Measurements from ENCODE around the gene DNAH14.

DNAH14 gene

DNA sequence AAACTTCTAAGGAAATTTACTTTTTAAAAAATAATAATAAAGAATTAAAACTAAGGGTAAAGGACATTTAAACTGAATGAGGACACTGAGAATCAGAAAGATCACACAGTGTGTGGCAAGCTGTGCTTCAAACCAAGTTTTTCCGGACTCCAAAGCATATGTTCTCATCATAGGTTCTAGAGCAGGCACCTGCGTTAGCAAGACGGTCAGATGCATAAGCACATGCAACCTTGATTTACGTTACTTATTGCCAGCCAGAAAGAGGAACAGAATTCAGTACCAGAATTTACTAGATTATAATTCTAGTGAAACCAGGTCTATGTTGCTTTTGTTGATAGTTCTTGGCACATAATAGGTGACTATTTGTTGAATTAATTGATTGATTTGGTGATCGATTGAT is 504.6 kb downstream of the DNAH14 start:
- DNase-seq (ENCODE audit: insufficient read length, low spot score) (no peak), FAIRE-seq (no peak)
- TF ChIP-seq POLR2AphosphoS5 (IDR thresholded peaks at IDR 0.05; ENCODE audit: low read depth, low read length) (no peak), TAF1 (IDR thresholded peaks at IDR 0.05; ENCODE audit: low read depth, low read length) (no peak), POLR2A (IDR thresholded peaks at IDR 0.05; ENCODE audit: low read depth, low read length) (no peak), POU2F2 (IDR thresholded peaks at IDR 0.05; ENCODE audit: low read depth, low read length) (no peak), SPI1 (IDR thresholded peaks at IDR 0.05; ENCODE audit: low read depth, low read length) (no peak), PAX5 (IDR thresholded peaks at IDR 0.05; ENCODE audit: insufficient read depth, low read length, severe bottlenecking) (no peak)

DNA sequence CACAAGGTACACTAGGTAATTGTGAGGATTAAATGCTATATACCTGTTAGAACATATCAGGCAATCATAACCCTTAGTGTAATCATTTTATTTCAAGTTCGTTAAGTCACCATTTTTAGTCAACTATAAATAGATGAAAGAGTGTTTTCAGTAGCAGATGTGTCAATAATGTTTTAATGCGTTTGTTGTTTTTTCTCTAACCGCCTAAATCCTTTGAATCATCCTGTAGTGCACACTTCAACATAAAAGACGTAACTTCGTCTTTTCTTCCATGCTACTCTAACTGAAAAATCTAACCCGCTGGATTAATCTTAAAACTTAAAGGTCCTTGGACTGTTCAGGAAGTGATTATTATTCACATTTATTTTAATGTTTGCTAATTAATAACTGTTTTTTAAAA is 505.6 kb downstream of the DNAH14 start:
- DNase-seq (ENCODE audit: insufficient read length, low spot score) (no peak), FAIRE-seq (no peak)
- TF ChIP-seq SPI1 (IDR thresholded peaks at IDR 0.05; ENCODE audit: low read depth, low read length) (no peak), PAX5 (IDR thresholded peaks at IDR 0.05; ENCODE audit: insufficient read depth, low read length, severe bottlenecking) (no peak), POU2F2 (IDR thresholded peaks at IDR 0.05; ENCODE audit: low read depth, low read length) (no peak), TAF1 (IDR thresholded peaks at IDR 0.05; ENCODE audit: low read depth, low read length) (no peak)

DNA sequence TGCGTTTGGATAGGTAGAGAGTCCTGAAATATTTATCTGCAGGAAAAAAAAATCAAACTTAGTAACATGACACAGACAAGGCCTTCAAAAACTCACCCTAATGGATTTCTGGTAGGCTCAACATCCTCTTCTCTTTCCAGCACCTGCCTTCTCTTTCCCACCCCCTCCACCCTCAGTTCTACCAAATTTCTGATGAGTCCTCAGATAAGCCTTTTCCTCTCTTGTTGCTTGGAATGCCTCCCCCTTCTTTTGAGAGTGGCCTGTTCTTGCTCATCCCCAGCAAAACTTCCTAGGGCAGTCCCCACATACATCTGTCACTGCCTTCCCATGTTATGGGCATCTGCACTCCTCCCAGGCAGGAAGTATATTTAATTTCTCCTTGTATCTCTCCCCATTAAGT is 506.0 kb downstream of the DNAH14 start:
- FAIRE-seq (peak; percentile 75), DNase-seq (ENCODE audit: insufficient read length, low spot score) (no peak)
- no peak for TF ChIP-seq POLR2AphosphoS5 (IDR thresholded peaks at IDR 0.05; ENCODE audit: low read depth, low read length)
- TF ChIP-seq TAF1 (IDR thresholded peaks at IDR 0.05; ENCODE audit: low read depth, low read length): no peak
- no peak for TF ChIP-seq POLR2A (IDR thresholded peaks at IDR 0.05; ENCODE audit: low read depth, low read length)
- TF ChIP-seq SPI1 (IDR thresholded peaks at IDR 0.05; ENCODE audit: low read depth, low read length): no peak
- TF ChIP-seq PAX5 (IDR thresholded peaks at IDR 0.05; ENCODE audit: insufficient read depth, low read length, severe bottlenecking): no peak
- no peak for TF ChIP-seq POU2F2 (IDR thresholded peaks at IDR 0.05; ENCODE audit: low read depth, low read length)

DNA sequence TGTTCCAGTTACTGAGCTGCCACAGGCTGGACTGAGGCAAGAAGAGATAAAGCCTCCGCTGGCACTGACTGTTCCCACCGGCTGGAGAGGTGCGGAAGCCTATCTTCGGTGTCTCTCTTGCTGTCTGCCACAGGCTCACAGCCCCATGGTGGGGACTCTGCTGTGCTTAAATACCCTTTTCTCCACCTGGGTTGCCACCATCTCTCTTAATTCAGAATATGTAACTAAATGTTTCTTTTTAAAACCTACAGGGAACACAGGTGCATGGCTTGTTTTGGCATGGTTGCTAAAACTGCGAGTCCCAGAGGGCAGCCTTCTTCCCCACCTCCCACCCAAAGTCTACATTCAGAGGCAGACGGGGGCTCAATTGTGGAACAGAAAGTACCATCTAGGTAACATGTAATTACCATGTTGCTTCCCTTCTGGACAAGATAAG is 506.5 kb downstream of the DNAH14 start:
- no peak for FAIRE-seq

DNA sequence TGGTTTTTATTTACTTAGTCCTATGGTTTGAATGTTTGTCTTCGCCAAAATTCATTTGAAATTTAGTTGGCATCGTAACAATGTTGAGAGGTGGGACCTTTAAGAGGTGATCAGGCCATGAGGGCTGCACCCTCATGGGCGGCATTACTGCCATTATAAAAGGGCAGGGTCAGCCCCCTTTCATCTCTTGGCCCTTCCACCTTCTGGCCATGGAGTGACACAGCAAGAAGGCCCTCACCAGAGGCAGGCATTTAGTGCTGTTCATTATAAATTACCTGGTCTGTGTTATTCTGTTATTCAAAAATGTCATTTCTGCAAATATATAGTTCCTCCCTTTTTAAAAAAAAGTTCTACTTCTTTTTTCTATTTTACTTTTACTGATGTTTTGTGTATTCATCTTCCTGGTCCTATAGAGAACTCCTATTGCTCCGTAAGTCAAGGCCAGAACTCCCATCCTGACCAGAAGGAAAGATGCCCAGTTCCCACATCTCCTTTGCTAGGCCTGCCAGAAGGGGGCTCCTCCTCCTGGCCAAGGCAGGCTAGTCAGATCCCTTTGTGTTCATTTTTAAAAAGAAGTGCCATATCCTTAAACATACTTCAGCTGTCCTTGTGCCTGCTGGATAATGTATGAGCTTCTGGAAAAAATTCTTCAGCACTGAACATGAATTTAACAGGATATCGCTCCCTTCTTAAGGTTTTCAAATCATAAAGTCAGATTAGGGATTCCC is 508.4 kb downstream of the DNAH14 start:
- no peak for DNase-seq (ENCODE audit: insufficient read length, low spot score)
- FAIRE-seq: no peak
- TF ChIP-seq POLR2A (IDR thresholded peaks at IDR 0.05; ENCODE audit: low read depth, low read length) (no peak), SPI1 (IDR thresholded peaks at IDR 0.05; ENCODE audit: low read depth, low read length) (no peak), TAF1 (IDR thresholded peaks at IDR 0.05; ENCODE audit: low read depth, low read length) (no peak)

More for the DNA sequence above, 506.5 kb downstream of the DNAH14 start:
- TF ChIP-seq PAX5 (IDR thresholded peaks at IDR 0.05; ENCODE audit: insufficient read depth, low read length, severe bottlenecking) (no peak), SPI1 (IDR thresholded peaks at IDR 0.05; ENCODE audit: low read depth, low read length) (0 out of 2 replicates have a peak, but pooled peaks have one; percentile 28)
- DNase-seq (ENCODE audit: insufficient read length, low spot score): no peak

DNA sequence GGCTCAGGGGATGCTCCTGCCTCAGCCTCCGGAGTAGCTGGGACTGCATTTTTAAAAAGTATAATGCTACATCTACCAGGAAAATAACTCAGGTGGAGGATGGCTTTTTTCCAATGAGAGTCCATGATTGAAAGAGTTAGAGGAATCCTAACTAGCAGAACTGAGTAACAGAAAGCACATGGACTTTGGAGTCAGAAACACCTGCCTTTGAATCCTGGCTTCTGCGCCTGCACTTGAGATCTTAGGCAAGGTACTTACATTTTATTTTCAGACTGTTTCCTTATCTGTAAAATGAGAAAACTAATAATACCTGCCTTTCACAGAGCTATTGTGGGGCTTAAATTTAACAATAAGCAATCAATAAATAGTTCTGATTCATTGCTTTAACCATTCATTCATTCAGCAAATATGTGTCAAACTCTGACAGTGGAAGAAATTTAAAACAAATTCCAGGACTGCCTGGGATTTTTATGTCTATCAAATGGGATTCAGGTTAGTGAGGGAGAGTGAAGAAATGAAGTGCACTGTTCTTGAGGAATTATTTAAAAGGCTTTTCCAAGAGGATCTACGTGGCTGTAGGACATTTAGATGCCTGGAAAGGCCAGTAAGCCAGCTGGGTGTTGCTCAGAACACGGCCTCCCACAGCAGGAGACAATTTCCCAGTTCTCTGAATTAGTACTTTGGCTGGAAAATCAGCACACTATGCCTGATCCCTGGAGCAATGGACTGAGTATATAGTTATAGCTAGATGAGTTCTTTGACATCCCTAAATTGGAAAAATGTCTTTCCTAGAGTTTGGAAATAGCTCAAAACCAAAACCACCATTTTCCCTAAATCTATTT is 511.1 kb downstream of the DNAH14 start:
- no peak for TF ChIP-seq POLR2AphosphoS5 (IDR thresholded peaks at IDR 0.05; ENCODE audit: low read depth, low read length)
- TF ChIP-seq POLR2A (IDR thresholded peaks at IDR 0.05; ENCODE audit: low read depth, low read length): no peak
- TF ChIP-seq PAX5 (IDR thresholded peaks at IDR 0.05; ENCODE audit: insufficient read depth, low read length, severe bottlenecking): no peak
- TF ChIP-seq SPI1 (IDR thresholded peaks at IDR 0.05; ENCODE audit: low read depth, low read length): no peak
- no peak for TF ChIP-seq POU2F2 (IDR thresholded peaks at IDR 0.05; ENCODE audit: low read depth, low read length)
- TF ChIP-seq TAF1 (IDR thresholded peaks at IDR 0.05; ENCODE audit: low read depth, low read length): no peak
- FAIRE-seq: no peak
- DNase-seq (ENCODE audit: insufficient read length, low spot score): no peak

DNA sequence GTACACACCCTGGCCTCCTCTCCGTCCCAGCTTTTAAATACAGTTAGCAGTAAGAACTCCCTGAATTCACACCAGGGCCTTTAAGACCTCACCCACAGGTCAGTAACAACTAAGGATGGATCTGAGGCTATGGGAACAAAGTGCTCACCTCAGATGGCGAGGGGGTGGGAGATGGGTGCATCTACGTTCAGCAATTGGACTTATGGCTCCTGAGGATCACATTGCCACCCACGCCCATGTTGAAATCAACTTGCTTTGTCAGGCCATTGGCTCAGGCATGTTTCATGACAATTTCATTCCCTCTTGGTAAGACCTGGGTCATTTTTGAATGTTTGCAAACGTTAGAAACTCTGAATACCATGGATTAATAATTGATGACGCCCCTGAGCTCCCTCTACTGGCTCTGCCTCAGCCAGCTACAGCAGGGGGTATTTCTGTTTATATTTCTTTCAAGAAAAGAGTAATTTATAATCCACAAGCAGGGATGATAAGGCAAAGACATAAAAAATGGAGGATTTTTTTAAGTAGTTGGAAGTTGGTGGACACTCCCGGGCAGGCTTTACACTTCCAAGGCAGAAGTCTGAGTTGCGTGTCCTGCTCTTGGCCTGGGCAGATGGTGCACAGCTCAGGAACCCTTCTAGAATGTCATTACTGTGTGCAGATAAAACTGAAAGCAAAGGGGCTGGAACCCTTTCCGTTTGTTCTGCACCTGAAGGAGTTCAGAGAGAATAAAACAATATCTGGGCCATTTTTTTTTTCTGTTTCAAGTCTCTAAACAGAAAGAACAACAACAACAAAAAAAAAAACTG is 512.0 kb downstream of the DNAH14 start:
- TF ChIP-seq POLR2AphosphoS5 (IDR thresholded peaks at IDR 0.05; ENCODE audit: low read depth, low read length): no peak
- TF ChIP-seq TAF1 (IDR thresholded peaks at IDR 0.05; ENCODE audit: low read depth, low read length): no peak
- TF ChIP-seq POU2F2 (IDR thresholded peaks at IDR 0.05; ENCODE audit: low read depth, low read length): no peak
- TF ChIP-seq SPI1 (IDR thresholded peaks at IDR 0.05; ENCODE audit: low read depth, low read length): no peak
- TF ChIP-seq POLR2A (IDR thresholded peaks at IDR 0.05; ENCODE audit: low read depth, low read length): no peak
- no peak for TF ChIP-seq PAX5 (IDR thresholded peaks at IDR 0.05; ENCODE audit: insufficient read depth, low read length, severe bottlenecking)
- DNase-seq (ENCODE audit: insufficient read length, low spot score): no peak
- peak; percentile 5 for FAIRE-seq

DNA sequence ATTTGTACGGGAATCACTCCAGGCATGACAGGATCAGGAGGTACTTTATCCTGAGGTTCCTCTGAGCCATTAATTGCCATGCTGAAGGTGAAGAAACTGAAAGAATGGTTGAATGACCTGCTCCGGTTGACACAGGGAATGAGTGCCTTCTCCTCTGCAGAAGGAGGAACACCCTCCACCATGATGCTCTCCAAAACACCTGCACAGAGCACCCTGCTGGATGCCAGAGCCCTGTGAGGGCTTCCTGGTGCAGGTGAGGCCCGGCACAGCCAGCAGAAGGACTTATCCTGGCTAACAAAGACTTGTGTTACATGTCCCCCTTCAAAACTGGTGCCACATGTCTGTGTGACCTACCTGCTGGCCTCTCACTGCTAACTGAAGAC is 512.6 kb downstream of the DNAH14 start:
- no peak for TF ChIP-seq POLR2AphosphoS5 (IDR thresholded peaks at IDR 0.05; ENCODE audit: low read depth, low read length)
- TF ChIP-seq POU2F2 (IDR thresholded peaks at IDR 0.05; ENCODE audit: low read depth, low read length): no peak
- TF ChIP-seq POLR2A (IDR thresholded peaks at IDR 0.05; ENCODE audit: low read depth, low read length): no peak
- TF ChIP-seq SPI1 (IDR thresholded peaks at IDR 0.05; ENCODE audit: low read depth, low read length): no peak
- no peak for TF ChIP-seq TAF1 (IDR thresholded peaks at IDR 0.05; ENCODE audit: low read depth, low read length)
- TF ChIP-seq PAX5 (IDR thresholded peaks at IDR 0.05; ENCODE audit: insufficient read depth, low read length, severe bottlenecking): no peak
- no peak for DNase-seq (ENCODE audit: insufficient read length, low spot score)
- FAIRE-seq: no peak
